Mucosa of descending colon (tissue), 3 donors: ENCODE data around the gene GP9. TPM values are rescaled to one million over a fixed set of nuclear protein-coding genes. Genes with fewer than 3 reads are reported as not detected.

ENCODE experiments used
- ATAC-seq: fragments of 200-7000 bp; cut with Tn5 transposase; one replicate; pipeline ENCODE4 v1.9.1; 2020; ENCODE audit warnings: mild to moderate bottlenecking, moderate library complexity
- DNase-seq, 3 donors: peaks; one replicate each; pipeline ENCODE4 v3.0.0-alpha.2; 2020
- H3K36me3 ChIP-seq: fragments of 200-600 bp; one replicate; pipeline ENCODE4 v1.8.0; 2021; ENCODE audit warnings: low read depth, mild to moderate bottlenecking
- H3K4me1 ChIP-seq: fragments of 200-600 bp; one replicate; pipeline ENCODE4 v1.8.0; 2021; ENCODE audit warnings: low read depth, mild to moderate bottlenecking
- H3K4me3 ChIP-seq: fragments of 200-600 bp; one replicate; pipeline ENCODE4 v1.8.0; 2021; ENCODE audit warnings: mild to moderate bottlenecking
- H3K9me3 ChIP-seq: fragments of 200-600 bp; one replicate; pipeline ENCODE4 v1.8.0; 2021; ENCODE audit warnings: mild to moderate bottlenecking
- intact Hi-C, 2 donors: fragments of 100-400 bp; cut with DNase I in 1 of 2; cut with micrococcal nuclease in 1 of 2; formaldehyde crosslinking; loops; one replicate each; pipeline versions ENCODE4 v1.11.0 to v1.11.1; 2022; cut with DNase I, micrococcal nuclease
- total RNA-seq, 3 donors: library from RNA; stranded (reverse); fragmentation: NEBNext Ultra II Directional in 2 of 3; extraction: Animal tissue kit (Norgen Biotek cat#: 25700) in 2 of 3; gene quantifications; one replicate each; pipeline versions ENCODE4 v1.2.1 to v1.2.4, GENCODE V29; 2021 to 2023
- TF ChIP-seq, protein P1 (sequence below): fragments of 200-600 bp; IDR thresholded peaks from one replicate; pipeline ENCODE4 v1.8.0; 2022; ENCODE audit warnings: antibody characterized with exemption, mild to moderate bottlenecking
- donor health status: DM: no; HTN: no; CAD: no; lungs with moderate emphysema.
- donor health status: DM: no; HTN: no; CAD: no.
- donor health status: DM: no; HTN: yes; CAD: no.

Gene GP9
- total RNA-seq, 3 donors from 2014 or later = 0.90 TPM; not detected in 2

DNA sequence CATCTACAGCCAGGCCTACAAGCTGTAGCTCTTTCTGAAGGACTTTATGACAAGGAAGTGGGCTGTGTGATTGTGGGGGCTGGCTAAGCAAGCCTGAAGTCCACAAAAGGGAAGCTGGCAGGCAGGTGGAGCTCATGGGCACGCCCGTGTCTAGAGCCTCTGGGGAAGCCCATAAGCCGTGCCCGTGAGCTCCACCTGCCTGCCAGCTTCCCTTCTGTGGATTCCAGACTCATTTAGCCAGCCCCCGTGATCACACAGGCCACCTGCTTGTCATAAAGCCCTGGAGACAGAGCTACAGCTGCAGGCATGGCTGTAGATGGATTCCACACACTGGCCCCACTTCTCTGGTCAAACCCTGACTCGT, 44.2 kb upstream of the GP9 start:
- TF ChIP-seq, protein P1, sequence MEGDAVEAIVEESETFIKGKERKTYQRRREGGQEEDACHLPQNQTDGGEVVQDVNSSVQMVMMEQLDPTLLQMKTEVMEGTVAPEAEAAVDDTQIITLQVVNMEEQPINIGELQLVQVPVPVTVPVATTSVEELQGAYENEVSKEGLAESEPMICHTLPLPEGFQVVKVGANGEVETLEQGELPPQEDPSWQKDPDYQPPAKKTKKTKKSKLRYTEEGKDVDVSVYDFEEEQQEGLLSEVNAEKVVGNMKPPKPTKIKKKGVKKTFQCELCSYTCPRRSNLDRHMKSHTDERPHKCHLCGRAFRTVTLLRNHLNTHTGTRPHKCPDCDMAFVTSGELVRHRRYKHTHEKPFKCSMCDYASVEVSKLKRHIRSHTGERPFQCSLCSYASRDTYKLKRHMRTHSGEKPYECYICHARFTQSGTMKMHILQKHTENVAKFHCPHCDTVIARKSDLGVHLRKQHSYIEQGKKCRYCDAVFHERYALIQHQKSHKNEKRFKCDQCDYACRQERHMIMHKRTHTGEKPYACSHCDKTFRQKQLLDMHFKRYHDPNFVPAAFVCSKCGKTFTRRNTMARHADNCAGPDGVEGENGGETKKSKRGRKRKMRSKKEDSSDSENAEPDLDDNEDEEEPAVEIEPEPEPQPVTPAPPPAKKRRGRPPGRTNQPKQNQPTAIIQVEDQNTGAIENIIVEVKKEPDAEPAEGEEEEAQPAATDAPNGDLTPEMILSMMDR = peak; percentile 16
- DNase-seq (peak; percentile 87 to 92 (median 87)), ATAC-seq (peak; percentile 87)
- peaks cover 22% of the 10 kb centered on the region for H3K4me1 ChIP-seq
- H3K4me3 ChIP-seq = no peak overlapping the region
- intact Hi-C loops = no loop called here
- no peaks in the 10 kb centered on the region for H3K36me3 ChIP-seq
- H3K9me3 ChIP-seq = no peaks in the 10 kb centered on the region

GRCh38 chr3:129016720-129017483, 43.7 kb upstream of the GP9 start:
- Histone ChIP-seq H3K4me3 (no peak overlapping the region), H3K4me1 (peaks cover 22% of the 10 kb centered on the region), H3K36me3 (no peaks in the 10 kb centered on the region), H3K9me3 (no peaks in the 10 kb centered on the region)
- peak; percentile 80 to 87 (median 85) for DNase-seq
- intact Hi-C loops = no loop called here
- ATAC-seq = peak; percentile 83
- TF ChIP-seq, protein P1 = no peak

DNA sequence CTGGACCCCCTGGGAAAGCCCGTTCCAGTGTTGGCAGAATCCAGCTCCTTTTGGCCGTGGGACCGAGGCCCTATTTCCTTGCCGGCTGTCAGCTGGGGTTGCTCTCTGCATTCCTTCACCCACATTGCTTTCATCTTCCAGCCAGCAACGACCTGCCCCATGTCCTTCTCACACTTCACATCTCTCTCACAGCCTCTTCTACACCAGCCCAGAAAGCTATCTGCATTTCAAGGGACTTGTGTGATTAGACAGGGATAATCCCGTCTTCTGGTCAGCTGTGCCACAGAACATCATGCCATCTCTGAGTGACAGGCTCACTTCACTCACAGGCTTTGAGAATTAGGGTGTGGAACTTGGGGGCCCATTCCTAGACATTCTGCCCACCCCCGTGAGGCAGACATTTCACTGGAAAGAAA, 43.1 kb upstream of the GP9 start:
- peaks cover 22% of the 10 kb centered on the region for H3K4me1 ChIP-seq
- TF ChIP-seq, protein P1 = no peak
- H3K4me3 ChIP-seq = no peak overlapping the region
- intact Hi-C loops = no loop called here
- DNase-seq (no peak), ATAC-seq (no peak)
- no peaks in the 10 kb centered on the region for H3K9me3 ChIP-seq
- no peaks in the 10 kb centered on the region for H3K36me3 ChIP-seq

DNA sequence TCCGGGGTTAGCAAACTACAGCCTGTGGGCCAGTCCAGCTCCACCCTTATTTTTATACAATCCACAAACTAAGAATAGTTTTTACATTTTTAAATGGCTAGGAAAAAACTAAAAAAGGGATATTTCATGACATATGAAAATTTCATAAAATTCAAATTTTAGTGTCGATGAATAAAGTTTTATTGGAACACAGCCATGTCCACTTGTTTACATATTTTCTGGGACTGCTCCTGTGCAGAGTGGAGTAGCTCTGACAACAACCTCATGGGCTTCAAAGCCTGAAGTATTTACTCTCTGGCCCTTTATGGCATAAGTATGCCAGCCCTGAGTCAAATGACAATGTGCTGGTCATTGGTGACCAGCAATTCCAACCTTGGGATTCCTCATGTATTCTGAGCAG, 42.3 kb upstream of the GP9 start:
- ATAC-seq (no peak), DNase-seq (no peak)
- Histone ChIP-seq H3K4me3 (no peak overlapping the region), H3K9me3 (no peaks in the 10 kb centered on the region), H3K4me1 (peaks cover 22% of the 10 kb centered on the region), H3K36me3 (no peaks in the 10 kb centered on the region)
- intact Hi-C loops = no loop called here
- TF ChIP-seq, protein P1 = no peak

- peak in 2 of 3 donors; percentile 23 to 43 for DNase-seq
- ATAC-seq = no peak
- intact Hi-C loops = no loop called here
- Histone ChIP-seq H3K4me1 (peaks cover 22% of the 10 kb centered on the region), H3K9me3 (no peaks in the 10 kb centered on the region), H3K4me3 (no peak overlapping the region), H3K36me3 (no peaks in the 10 kb centered on the region)
- TF ChIP-seq, protein P1 = no peak
Measured at GRCh38 chr3:129018751-129019150, 41.8 kb upstream of the GP9 start.
